ENCODE measurements around the gene LARP1. TPM values are rescaled to one million over a fixed set of nuclear protein-coding genes. Genes with fewer than 3 reads are reported as not detected.

Gene LARP1
- total and polyA plus RNA-seq, 9 of the 15 experiments (the other 6 are each of a cell fraction or from before 2014, with no cell fraction given): 22.6 to 300 (median 92.0) TPM

- TF ChIP-seq MLLT1 (IDR thresholded peaks at IDR 0.05) (0 out of 4 replicates have a peak, but pooled peaks of 1 of the 2 experiments have one; percentile 17), KDM1A (IDR thresholded peaks at IDR 0.05) (no peak), ELF2 (CRISPR knock-in tag; IDR thresholded peaks at IDR 0.05) (no peak), RBM39 (optimal IDR thresholded peaks at IDR 0.05; ENCODE audit: low read depth, low read length) (no peak)
Observed at GRCh38 chr5:154756868-154757813, 2.0 kb downstream of the LARP1 start (continued).

GRCh38 chr5:154757814-154758406 is 2.7 kb downstream of the LARP1 start:
- no TSS peak for BruUV-seq (replicated peaks)
- in situ Hi-C loops (cut with MboI) (no loop called here), intact Hi-C loops (cut with micrococcal nuclease) (no loop called here)
- Histone ChIP-seq H3K4me2 (ENCODE audit: insufficient read depth, low read length) (peak overlapping the region; percentile 85), H3K4me3 (peak overlapping the region; percentile 41), H3K9ac (ENCODE audit: insufficient read depth in 1 of 2, low read depth in 2 of 2, low read length in 2 of 2) (peak overlapping the region; percentile 5 to 61), H3K36me3 (ENCODE audit: control insufficient read depth, insufficient read depth, low read length) (peaks cover 40% of the 10 kb centered on the region), H4K20me1 (replicated peaks; ENCODE audit: control insufficient read depth, insufficient read depth, low read length) (peaks cover 50% of the 10 kb centered on the region), H3K9me1 (ENCODE audit: control insufficient read depth, insufficient read depth, low read length) (peaks cover 5% of the 10 kb centered on the region), H3K79me2 (ENCODE audit: control insufficient read depth, insufficient read depth, low read length) (peaks cover 93% of the 10 kb centered on the region), H3K4me1 (replicated peaks in 1 of 2; ENCODE audit: control insufficient read depth in 2 of 2, insufficient read depth in 2 of 2, low read length in 2 of 2) (peaks cover 44 to 52% of the 10 kb centered on the region in 2 experiments), H3K9me3 (replicated peaks; ENCODE audit: control insufficient read depth, insufficient read depth, low read depth, low read length) (no peaks in the 10 kb centered on the region), H2AFZ (ENCODE audit: low read depth, low read length) (no peak overlapping the region), H3K27ac (ENCODE audit: extremely low read depth, low read depth, low read length) (peak overlapping the region; percentile 54), H3K27me3 (ENCODE audit: control insufficient read depth in 2 of 2, insufficient read depth in 2 of 2, low read length in 2 of 2) (no peaks in the 10 kb centered on the region)
- POLR2A ChIA-PET: interaction anchor here (0.5 to 5.0 kb wide), 12 partner anchors 8 to 180 kb away, joined by 3 to 53 read pairs (median 4); partner anchors contain the start of gene GEMIN5
- 6% methylated on average over 5 of the region's 5 CpGs for WGBS (ENCODE audit: insufficient coverage, low coverage, missing lambda C conversion rate)
- DNase-seq (ENCODE audit: extremely low read depth in 1 of 4, low spot score in 3 of 4) (no peak), ATAC-seq (no peak), FAIRE-seq (no peak)
- CTCF ChIA-PET (ENCODE audit: low intra/inter-chr PET ratio): no interaction called here
- TF ChIP-seq ZFP1 (CRISPR knock-in tag; IDR thresholded peaks at IDR 0.05) (no peak), HNRNPK (IDR thresholded peaks at IDR 0.05; ENCODE audit: low read depth, low read length, poor library complexity, severe bottlenecking) (peak; percentile 30), RBFOX2 (IDR thresholded peaks at IDR 0.05; ENCODE audit: low read depth, low read length) (0 out of 2 replicates have a peak, but pooled peaks have one; percentile 4), TRIM24 (IDR thresholded peaks at IDR 0.05) (no peak)
